Measurements from ENCODE around the gene SETBP1.

DNA sequence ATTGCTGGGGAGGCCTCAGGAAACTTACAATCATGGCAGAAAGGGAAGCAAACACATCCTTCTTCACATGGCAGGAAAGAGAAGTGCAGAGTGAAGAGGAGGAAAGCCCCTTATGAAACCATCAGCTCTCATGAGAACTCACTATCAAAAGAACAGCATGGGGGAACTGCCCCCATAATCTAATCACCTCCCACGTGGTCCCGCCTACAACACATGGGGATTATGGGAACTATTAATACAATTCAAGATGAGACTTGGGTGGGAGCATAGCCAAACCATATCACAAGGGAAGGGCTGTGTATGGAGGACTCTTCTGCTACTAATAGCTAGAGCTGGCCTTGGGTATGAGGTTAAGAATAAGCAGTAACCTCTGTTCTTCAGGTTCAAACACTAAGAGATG is 8.8 kb upstream of the SETBP1 start:
- TF ChIP-seq, protein P1, sequence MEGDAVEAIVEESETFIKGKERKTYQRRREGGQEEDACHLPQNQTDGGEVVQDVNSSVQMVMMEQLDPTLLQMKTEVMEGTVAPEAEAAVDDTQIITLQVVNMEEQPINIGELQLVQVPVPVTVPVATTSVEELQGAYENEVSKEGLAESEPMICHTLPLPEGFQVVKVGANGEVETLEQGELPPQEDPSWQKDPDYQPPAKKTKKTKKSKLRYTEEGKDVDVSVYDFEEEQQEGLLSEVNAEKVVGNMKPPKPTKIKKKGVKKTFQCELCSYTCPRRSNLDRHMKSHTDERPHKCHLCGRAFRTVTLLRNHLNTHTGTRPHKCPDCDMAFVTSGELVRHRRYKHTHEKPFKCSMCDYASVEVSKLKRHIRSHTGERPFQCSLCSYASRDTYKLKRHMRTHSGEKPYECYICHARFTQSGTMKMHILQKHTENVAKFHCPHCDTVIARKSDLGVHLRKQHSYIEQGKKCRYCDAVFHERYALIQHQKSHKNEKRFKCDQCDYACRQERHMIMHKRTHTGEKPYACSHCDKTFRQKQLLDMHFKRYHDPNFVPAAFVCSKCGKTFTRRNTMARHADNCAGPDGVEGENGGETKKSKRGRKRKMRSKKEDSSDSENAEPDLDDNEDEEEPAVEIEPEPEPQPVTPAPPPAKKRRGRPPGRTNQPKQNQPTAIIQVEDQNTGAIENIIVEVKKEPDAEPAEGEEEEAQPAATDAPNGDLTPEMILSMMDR (IDR thresholded peaks at IDR 0.05; ENCODE audit: insufficient read depth, low read depth, low read length): no peak
- no peak for TF ChIP-seq EZH2 (IDR thresholded peaks at IDR 0.05; ENCODE audit: insufficient read depth, low read length)

Measured in astrocyte (in vitro differentiated cells and primary cell).